Common myeloid progenitor, CD34-positive (primary cell): ENCODE measurements around the gene RBM38.

ENCODE experiments used
- CTCF ChIA-PET: fragments of 350-600 bp; sonication (Branson Sonifier 250); formaldehyde crosslinking; loops from one replicate; lab custom pipeline; 2021; ENCODE audit warnings: antibody characterized with exemption; lab: Charles Lee
- POLR2A ChIA-PET: fragments of 350-600 bp; sonication (Branson Sonifier 250); formaldehyde crosslinking; loops from one replicate; lab custom pipeline; 2021; ENCODE audit warnings: antibody characterized with exemption; lab: Charles Lee
- DNase-seq, 3 donors: peaks; one replicate each; pipeline versions ENCODE4 v3.0.0 to v3.0.0-alpha.2; 2013
- H3K27ac ChIP-seq, 2 experiments: 1 replicate in 1 of 2; 2 replicates in 1 of 2; pipeline ENCODE4 v1.7.0; 2013; ENCODE audit warnings: inconsistent platforms in 2 of 2, low read length in 2 of 2, mild to moderate bottlenecking in 2 of 2, low read depth in 1 of 2, moderate library complexity in 1 of 2; ENCODE audit not compliant: severe bottlenecking in 2 of 2, insufficient read depth in 1 of 2, poor library complexity in 1 of 2
- H3K27me3 ChIP-seq, 5 experiments: replicated peaks in 2 of 5; 1 replicate in 3 of 5; 2 replicates in 2 of 5; pipeline versions ENCODE4 v1.6.1 to v1.7.0; 2013; ENCODE audit warnings: low read length in 4 of 5, mild to moderate bottlenecking in 2 of 5, moderate library complexity in 2 of 5, inconsistent platforms in 1 of 5; ENCODE audit not compliant: insufficient read depth in 5 of 5, control insufficient read depth in 4 of 5
- H3K36me3 ChIP-seq, 4 experiments: 1 replicate in 2 of 4; 2 replicates in 2 of 4; pipeline versions ENCODE4 v1.6.1 to v1.7.0; 2013; ENCODE audit warnings: low read length in 3 of 4, control low read depth in 1 of 4, mild to moderate bottlenecking in 1 of 4; ENCODE audit not compliant: control insufficient read depth in 4 of 4, insufficient read depth in 4 of 4
- H3K4me1 ChIP-seq, 4 experiments: 1 replicate in 3 of 4; 2 replicates in 1 of 4; pipeline versions ENCODE4 v1.6.1 to v1.7.1; 2013; ENCODE audit warnings: low read length in 3 of 4, mild to moderate bottlenecking in 3 of 4, control low read depth in 1 of 4, inconsistent platforms in 1 of 4, moderate library complexity in 1 of 4; ENCODE audit not compliant: control insufficient read depth in 4 of 4, insufficient read depth in 4 of 4; ENCODE audit errors: control extremely low read depth in 1 of 4
- H3K4me3 ChIP-seq, 7 experiments: 1 replicate in 4 of 7; 2 replicates in 3 of 7; pipeline versions ENCODE4 v1.5.1 to v1.7.0; 2013; ENCODE audit warnings: mild to moderate bottlenecking in 7 of 7, low read length in 6 of 7, moderate library complexity in 6 of 7, inconsistent platforms in 2 of 7, low read depth in 2 of 7, control low read depth in 1 of 7; ENCODE audit not compliant: insufficient read depth in 4 of 7, control insufficient read depth in 1 of 7; ENCODE audit errors: extremely low read depth in 1 of 7
- H3K9me3 ChIP-seq, 5 experiments: 1 replicate in 4 of 5; 2 replicates in 1 of 5; pipeline versions ENCODE4 v1.6.1 to v1.7.1; 2013; ENCODE audit warnings: low read length in 4 of 5, mild to moderate bottlenecking in 2 of 5, inconsistent platforms in 1 of 5, low read depth in 1 of 5, moderate library complexity in 1 of 5; ENCODE audit not compliant: control insufficient read depth in 4 of 5, insufficient read depth in 2 of 5; ENCODE audit errors: control extremely low read depth in 1 of 5
- whole genome bisulfite sequencing: methylation state at CpG from one replicate; pipeline ENCODE4 v1.1.5; 2013; ENCODE audit not compliant: insufficient coverage; 5-methylcytosine and 5-hydroxymethylcytosine counted together

Gene RBM38

DNA sequence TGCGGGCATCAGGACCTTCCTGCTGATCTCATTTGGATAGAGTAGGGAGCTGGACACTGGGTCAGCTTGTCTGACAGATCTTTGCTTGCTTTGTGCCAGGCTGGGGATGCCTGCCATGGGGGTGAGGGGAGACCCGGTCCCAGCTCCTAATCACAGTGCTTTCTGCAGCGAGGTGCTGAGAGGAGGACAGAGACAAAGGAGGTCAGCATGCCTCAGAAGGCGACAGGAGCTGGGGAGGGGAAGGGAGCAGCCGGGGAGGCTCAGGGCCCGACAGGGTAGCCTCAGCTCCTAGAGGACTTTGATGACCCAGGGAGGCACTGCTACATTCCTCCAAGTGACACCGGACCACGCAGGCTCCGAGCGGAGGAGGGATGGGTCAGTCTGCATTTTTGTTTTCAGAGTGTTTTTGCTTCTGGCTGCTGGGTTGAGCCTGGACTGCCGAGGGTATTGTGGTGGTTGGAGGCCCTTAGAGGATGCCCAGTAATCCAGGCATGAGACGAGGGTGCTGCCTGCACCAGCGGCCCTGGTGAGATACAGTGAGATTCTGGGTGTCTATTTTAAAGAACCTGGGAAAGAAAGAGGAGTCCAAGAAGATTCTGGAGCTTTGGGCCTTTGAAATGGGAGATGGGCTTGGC, 7.8 kb downstream of the RBM38 start:
- ChIA-PET CTCF (interaction anchor here (0.8 to 2.4 kb wide), 20 partner anchors 8 to 255 kb away, joined by 3 to 15 read pairs (median 5); partner anchors contain the start of gene RBM38), POLR2A (interaction anchor here (0.6 to 1.9 kb wide), 10 partner anchors 8 to 99 kb away, joined by 3 to 16 read pairs (median 6); partner anchors contain the start of gene RBM38)
- WGBS: 91% methylated on average over 13 of the region's 13 CpGs
- Histone ChIP-seq H3K4me3 (peak overlapping the region in 4 of 7 experiments; percentile 5 to 45 (median 23)), H3K4me1 (peaks cover 4 to 42% (median 35%) of the 10 kb centered on the region in 4 experiments), H3K27me3 (no peaks in the 10 kb centered on the region), H3K36me3 (peaks cover 0 to 55% (median 32%) of the 10 kb centered on the region in 4 experiments), H3K27ac (peak overlapping the region in 1 of 2 experiments; percentile 70), H3K9me3 (no peaks in the 10 kb centered on the region)
- no peak for DNase-seq

DNA sequence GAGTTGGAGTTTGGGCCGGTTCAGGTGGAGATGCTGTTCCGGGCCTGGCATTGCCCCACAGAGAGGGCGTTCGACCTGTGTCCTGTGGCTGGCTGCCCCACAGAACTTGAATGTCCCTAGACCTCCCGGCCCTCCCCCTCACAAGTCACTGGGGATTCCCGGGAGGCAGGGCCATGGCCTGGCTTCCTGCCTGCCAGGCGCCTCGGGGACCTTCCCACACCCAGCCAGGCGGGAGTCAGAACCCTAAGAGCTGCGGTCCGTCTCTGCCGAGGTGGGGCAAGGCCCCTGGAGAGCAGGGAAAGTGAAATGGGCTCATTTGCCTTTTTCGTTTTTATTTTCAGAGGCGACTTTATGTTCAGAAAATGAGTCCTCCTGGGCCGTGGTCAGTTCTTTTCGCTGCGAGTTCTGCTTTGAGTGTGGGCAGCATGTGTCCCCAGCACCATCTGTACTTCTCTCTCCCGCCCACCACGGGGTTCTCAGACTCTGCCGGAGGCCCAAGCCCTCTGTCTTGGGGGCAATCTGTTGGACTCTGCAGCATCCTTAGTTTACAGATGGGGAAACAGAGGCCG, 8.5 kb downstream of the RBM38 start:
- WGBS: 81% methylated on average over 17 of the region's 21 CpGs
- Histone ChIP-seq H3K27ac (no peak overlapping the region), H3K36me3 (peaks cover 0 to 53% (median 32%) of the 10 kb centered on the region in 4 experiments), H3K9me3 (no peaks in the 10 kb centered on the region), H3K4me1 (peaks cover 4 to 40% (median 35%) of the 10 kb centered on the region in 4 experiments), H3K27me3 (no peaks in the 10 kb centered on the region), H3K4me3 (no peak overlapping the region)
- no peak for DNase-seq
- ChIA-PET POLR2A (interaction anchor here (1.9 kb wide), 1 partner anchor 10 kb away, joined by 16 read pairs; the partner anchor contains the start of gene RBM38), CTCF (interaction anchor here (0.8 to 3.3 kb wide), 17 partner anchors 7 to 99 kb away, joined by 3 to 12 read pairs (median 5); partner anchors contain the start of gene RBM38)

DNA sequence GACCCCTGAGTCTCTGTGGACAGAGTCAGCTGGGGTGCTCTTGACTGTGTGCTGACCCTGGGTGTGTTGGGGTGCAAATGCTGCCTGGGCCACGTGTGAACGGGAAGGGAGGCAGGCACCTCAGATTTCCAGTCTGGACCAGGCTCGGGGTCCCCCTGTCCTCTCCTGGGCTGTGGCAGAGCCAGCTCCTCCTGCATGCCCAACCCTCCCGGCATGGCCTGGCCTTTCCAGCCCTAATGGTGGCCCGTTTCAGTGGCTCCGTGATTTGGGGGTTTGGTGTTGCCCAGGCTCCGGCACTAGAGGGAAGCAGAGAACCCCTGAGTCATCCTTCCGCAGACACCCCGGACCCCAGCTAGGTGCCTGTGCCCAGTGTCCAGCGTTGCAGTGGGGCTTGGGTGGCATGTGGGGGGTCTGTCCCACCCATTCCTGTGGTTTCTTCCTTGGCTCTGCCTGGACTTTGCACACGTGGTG, 9.1 kb downstream of the RBM38 start:
- ChIA-PET CTCF (interaction anchor here (1.0 to 3.3 kb wide), 7 partner anchors 9 to 33 kb away, joined by 3 to 8 read pairs (median 6); partner anchors contain the start of gene RBM38), POLR2A (interaction anchor here (0.7 kb wide), 1 partner anchor 9 kb away, joined by 3 read pairs; the partner anchor contains the start of gene RBM38)
- no peak overlapping the region for H3K27ac ChIP-seq
- H3K9me3 ChIP-seq: no peaks in the 10 kb centered on the region
- WGBS: 88% methylated on average over 7 of the region's 11 CpGs
- H3K4me1 ChIP-seq: peaks cover 4 to 40% (median 35%) of the 10 kb centered on the region in 4 experiments
- H3K27me3 ChIP-seq: no peaks in the 10 kb centered on the region
- DNase-seq: peak in 1 of 3 donors; percentile 32
- H3K4me3 ChIP-seq: no peak overlapping the region
- H3K36me3 ChIP-seq: peaks cover 0 to 54% (median 30%) of the 10 kb centered on the region in 4 experiments

DNA sequence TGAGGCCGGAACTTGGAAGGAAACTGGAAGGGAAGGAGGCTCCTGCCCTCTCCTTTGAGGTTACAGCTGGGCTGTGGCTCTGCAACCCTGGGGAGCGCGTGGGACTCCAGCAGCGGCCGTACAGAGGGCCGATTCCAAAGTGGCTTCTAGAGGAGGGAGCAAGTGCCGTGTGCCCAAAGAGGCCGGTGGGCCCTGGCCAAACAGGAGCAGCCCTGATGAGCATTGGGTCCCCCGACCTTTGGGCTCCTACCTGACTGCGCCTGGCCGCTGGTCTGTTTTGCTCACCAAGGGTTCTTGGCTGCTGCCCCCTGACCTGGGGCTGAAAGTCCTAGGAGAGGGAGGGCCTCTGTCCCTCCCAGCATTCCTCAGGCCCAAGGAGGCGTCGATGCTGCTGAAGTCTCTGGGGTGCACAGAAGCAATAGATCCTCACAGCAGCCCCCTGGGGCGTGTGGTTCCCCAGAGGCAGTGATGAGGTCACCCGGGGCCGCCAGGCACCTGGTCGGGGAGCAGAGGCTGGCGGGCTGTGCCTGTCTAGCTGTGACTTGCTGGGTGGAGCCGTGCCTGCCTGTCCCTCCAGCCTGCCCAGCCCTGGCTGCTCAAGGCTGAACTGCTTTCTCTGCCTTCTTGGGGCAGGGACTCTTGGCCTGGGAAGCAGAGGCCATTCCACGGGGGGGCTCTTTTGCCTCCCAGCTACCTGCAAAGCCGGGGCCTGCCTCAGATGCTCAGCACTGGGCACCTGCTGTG, 9.8 kb downstream of the RBM38 start:
- Histone ChIP-seq H3K4me3 (no peak overlapping the region), H3K36me3 (peaks cover 0 to 50% (median 28%) of the 10 kb centered on the region in 4 experiments), H3K27me3 (no peaks in the 10 kb centered on the region), H3K4me1 (peaks cover 4 to 40% (median 35%) of the 10 kb centered on the region in 4 experiments), H3K9me3 (no peaks in the 10 kb centered on the region), H3K27ac (no peak overlapping the region)
- POLR2A ChIA-PET: interaction anchor here (0.6 to 1.5 kb wide), 4 partner anchors 9 to 55 kb away, joined by 3 to 5 read pairs (median 4); partner anchors contain the start of gene RBM38
- 98% methylated on average over 15 of the region's 21 CpGs for WGBS
- peak in 1 of 3 donors; percentile 52 for DNase-seq
- CTCF ChIA-PET: interaction anchor here (1.0 to 3.3 kb wide), 8 partner anchors 9 to 95 kb away, joined by 3 to 8 read pairs (median 6); partner anchors contain the start of gene RBM38

DNA sequence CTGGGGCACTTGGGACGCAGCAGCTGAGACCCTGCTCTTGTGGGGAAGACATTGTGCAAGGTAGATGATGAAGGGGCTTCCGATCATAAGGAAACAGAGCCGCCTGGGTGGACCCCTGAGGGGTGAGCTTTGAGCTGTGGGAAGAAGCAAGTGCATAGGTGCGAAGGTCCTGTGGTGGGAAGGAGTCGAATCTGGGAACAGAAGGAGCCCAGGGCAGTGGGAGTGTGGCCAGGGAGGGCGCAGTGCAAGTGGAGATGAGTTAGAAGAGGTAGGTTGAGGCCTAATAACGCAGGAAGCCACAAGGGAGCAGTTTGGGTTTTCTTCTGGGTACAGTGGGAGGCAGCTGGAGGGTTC, 10.3 kb downstream of the RBM38 start:
- 95% methylated on average over 7 of the region's 7 CpGs for WGBS
- H3K4me3 ChIP-seq: no peak overlapping the region
- peaks cover 0 to 51% (median 26%) of the 10 kb centered on the region in 4 experiments for H3K36me3 ChIP-seq
- H3K27me3 ChIP-seq: no peaks in the 10 kb centered on the region
- H3K27ac ChIP-seq: no peak overlapping the region
- CTCF ChIA-PET: interaction anchor here (1.0 to 3.3 kb wide), 8 partner anchors 8 to 94 kb away, joined by 3 to 8 read pairs (median 6); partner anchors contain the start of gene RBM38
- peaks cover 4 to 40% (median 35%) of the 10 kb centered on the region in 4 experiments for H3K4me1 ChIP-seq
- H3K9me3 ChIP-seq: no peaks in the 10 kb centered on the region
- POLR2A ChIA-PET: interaction anchor here (0.6 to 1.5 kb wide), 4 partner anchors 9 to 54 kb away, joined by 3 to 5 read pairs (median 4); no protein-coding TSS in a partner anchor
- no peak for DNase-seq
